GM19240 (cell line): Measurements from ENCODE around the gene PAM16.
"Not testable (repeated sequence)": the region's sequence is repeated elsewhere in the genome, so short reads cannot be mapped to it uniquely, and the experiment has no call there.

Source experiments
- DNase-seq: peaks from one replicate; pipeline ENCODE4 v3.0.0; 2011; ENCODE audit warnings: low spot score; ENCODE audit not compliant: insufficient read length

Gene PAM16

DNA sequence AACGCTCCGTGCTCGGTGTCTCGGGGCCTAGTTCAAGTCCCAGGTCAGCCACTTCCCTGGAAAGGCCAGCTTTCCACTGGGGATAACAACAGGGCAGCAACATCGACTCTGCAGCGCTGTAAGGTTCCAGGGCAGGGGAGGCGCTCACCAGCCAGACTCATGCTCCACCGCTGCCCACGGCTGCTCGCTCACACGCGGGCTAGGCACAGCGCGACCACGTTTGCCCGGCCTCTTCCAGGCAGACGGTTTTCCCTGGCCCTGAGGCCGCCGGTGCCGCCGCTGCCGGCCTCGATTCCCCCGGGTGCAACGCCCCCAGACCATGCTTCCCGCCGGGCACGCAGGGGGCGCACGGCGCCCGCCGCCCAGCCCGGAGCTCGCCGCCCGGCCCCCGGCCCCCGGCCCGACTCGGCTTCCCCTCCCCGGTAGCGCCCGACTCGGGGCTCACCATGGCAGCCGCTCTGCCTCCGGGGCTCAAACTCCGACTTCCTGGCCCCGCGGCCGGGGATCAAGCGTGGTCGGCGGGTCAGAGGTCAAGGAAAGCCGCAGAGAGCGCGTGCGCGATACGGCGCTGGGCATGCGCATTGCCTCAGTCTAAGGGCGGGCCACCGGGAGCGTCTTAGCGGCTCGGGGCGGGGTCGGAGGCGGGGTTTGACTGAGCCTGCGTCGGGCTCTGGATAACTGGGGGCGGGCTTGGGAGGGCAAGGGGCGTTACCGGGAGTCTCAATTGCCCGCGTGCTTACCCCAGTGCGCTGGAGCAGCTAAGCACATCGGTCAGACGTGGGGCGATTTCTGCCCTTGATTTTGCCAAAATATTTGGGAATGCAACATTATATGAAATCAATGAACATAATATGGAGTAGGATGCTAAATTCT lies at the start of gene PAM16:
Gene PAM16 (minus strand): TSS at position 535 of the 873 bp plus-strand sequence. CDS start 87 bp downstream, at position 448.
- peak; percentile 97 for DNase-seq

DNA sequence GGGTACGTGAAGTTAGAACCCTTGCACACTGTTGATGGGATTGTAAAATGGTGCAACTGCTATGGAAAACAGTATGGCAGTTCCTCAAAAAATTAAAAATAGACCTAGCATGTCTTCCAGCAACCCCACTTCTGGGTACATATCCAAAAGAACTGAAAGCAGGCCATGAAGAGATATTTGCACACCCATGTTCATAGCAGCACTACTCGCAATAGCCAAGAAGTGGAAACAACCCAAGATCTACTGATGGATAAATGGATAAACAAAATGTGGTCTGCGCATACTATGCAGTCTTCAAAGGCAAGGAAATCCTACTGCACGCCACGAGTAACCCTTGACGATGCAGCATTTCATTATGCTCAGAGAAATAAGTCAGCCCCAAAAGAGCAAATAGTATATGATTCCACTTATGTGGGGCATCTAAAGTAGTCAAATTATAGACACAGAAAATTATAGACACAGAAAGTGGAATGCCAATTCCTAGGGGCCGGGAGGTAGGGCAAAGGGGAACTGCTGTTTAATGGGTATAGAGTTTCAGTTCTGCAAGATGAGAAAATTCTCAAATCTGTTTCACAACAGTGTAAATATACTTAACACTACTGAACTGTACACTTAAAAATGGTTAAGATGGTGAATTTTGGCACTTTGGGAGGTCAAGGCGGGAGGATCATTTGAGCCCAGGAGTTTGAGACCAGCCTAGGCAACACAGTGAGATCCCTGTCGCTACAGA lies 48.0 kb upstream of the PAM16 start:
- no peak for DNase-seq

GRCh38 chr16:4395055-4395726 lies 44.1 kb upstream of the PAM16 start:
- no peak for DNase-seq

DNA sequence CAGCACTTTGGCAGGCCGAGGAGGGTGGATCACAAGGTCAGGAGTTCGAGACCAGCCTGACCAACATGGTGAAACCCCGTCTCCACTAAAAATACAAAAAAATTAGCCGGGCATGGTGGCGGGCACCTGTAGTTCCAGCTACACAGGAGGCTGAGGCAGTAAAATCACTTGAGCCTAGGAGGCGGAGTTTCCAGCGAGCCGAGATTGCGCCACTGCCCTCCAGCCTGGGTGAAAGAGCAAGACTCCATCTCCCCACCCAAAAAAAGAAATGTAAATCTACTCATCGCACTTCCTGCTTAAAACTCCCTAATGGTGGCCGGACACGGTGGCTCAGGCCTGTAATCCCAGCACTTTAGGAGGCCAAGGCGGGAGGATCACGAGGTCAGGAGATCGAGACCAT lies 42.7 kb upstream of the PAM16 start:
- not testable (repeated sequence) for DNase-seq

GRCh38 chr16:4393240-4393600 lies 42.1 kb upstream of the PAM16 start:
- DNase-seq: no peak

- no peak for DNase-seq
Observed at GRCh38 chr16:4392382-4393239, 41.5 kb upstream of the PAM16 start.

GRCh38 chr16:4391631-4392381 lies 40.7 kb upstream of the PAM16 start:
- no peak for DNase-seq

- DNase-seq: no peak
Observed at GRCh38 chr16:4390266-4391260, 39.4 kb upstream of the PAM16 start.

- no peak for DNase-seq
Observed at GRCh38 chr16:4389051-4389955, 38.2 kb upstream of the PAM16 start.

GRCh38 chr16:4388271-4389021 lies 37.3 kb upstream of the PAM16 start:
- DNase-seq: no peak

DNA sequence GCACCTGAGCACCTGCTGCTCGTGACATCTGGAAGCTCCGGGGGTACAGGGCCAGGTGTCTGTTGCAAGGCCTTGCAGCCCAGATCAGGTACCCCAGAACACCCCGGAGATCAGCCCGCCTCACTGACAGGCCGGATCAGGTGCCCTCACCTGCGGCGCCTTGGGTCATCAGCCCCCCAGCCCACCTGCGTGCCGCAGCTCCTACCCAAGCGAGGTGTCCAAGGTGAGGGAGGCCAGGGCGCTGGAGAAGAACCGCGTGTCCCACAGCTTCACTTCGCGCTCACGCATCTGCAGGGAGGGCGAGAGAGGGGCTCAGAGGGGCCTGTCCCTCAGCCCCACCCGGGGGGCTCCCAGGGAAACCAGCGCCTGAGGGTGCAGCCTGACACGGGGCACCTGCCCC lies 36.7 kb upstream of the PAM16 start:
- no peak for DNase-seq

- no peak for DNase-seq
Observed at GRCh38 chr16:4386951-4387565, 35.9 kb upstream of the PAM16 start.

GRCh38 chr16:4386451-4386805 lies 35.3 kb upstream of the PAM16 start:
- no peak for DNase-seq

DNA sequence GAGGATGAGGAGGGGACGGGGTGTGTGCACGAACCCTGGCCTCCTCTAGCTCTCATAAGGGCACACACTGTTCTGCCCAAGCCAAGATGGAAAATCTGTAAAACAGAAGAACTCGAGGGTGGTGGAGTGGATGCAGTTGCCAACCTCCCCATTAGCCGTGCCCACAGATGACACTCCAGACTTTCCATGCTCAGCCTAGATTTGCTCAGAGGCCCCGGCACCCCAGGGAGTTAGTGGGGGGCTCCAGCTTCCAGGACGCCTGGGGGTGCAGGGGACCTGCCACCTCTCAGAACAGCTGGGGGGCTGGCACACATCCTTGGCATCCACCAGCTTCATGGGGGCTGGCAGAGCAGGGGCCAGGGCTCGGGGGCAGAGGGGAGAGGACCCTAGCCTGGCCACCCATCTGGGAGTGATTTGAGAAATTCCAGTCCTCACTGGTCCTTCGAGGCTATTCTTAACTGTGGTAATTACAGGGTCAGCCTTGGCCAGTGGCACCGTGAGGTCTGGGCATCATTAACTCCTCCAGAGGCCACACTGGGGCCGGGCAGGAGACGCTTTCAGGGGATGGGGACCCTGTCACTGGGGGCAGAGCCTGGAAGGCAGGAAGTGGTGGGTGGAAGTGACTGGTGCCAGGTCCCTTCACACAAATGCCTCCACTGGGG lies 34.8 kb upstream of the PAM16 start:
- DNase-seq: no peak

GRCh38 chr16:4385066-4385788 lies 34.1 kb upstream of the PAM16 start:
- no peak for DNase-seq

DNA sequence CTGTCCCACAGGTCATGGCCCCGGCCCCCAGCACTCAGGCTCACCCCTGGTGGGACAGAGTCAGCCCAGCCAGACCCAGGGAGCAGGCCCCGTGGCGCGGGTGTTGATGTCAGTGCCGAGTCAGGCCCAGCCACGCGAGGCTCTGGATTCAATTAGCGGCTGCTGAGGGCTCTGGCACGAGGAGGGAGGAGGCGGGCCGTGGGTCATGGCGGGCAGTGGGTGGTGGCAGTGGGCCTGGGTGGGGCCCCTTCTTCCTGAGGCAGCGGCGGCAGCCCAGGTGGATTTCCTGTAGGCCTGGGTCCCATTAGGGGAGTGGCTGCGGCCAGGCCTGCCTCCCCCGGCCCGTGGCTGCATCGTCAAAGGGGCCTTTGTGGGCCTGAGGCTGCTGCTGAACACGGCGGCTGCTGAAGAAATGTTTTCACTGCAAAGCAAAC lies 33.4 kb upstream of the PAM16 start:
- DNase-seq: no peak
